GM12873 (cell line): ENCODE measurements around the gene CDHR4.

Experiments used
- CTCF ChIP-seq: IDR thresholded peaks from 2 replicates; pipeline ENCODE4 v1.5.1; 2012; ENCODE audit warnings: low read depth, mild to moderate bottlenecking, moderate library complexity, low read length, control low read depth; ENCODE audit not compliant: insufficient read depth; ENCODE audit errors: missing control alignments

The CDHR4 gene

GRCh38 chr3:49754536-49754935, 45.1 kb downstream of the CDHR4 start:
- no peak for TF ChIP-seq CTCF

GRCh38 chr3:49751501-49751900, 48.2 kb downstream of the CDHR4 start:
- TF ChIP-seq CTCF: no peak

- no peak for TF ChIP-seq CTCF
Measured at GRCh38 chr3:49750056-49750455, 49.6 kb downstream of the CDHR4 start.

- TF ChIP-seq CTCF: no peak
Measured at GRCh38 chr3:49747792-49748480, 51.7 kb downstream of the CDHR4 start.

- TF ChIP-seq CTCF: no peak
Measured at GRCh38 chr3:49745986-49746385, 53.7 kb downstream of the CDHR4 start.
